BLaER1 (cell line): ENCODE measurements around the gene STXBP1.

Source experiments
- H3K27ac ChIP-seq: shearing (Covaris generic); formaldehyde crosslinking; 2 replicates; pipeline ENCODE4 v1.8.1; 2022
- H3K27me3 ChIP-seq: shearing (Covaris generic); formaldehyde crosslinking; 2 replicates; pipeline ENCODE4 v1.8.1; 2022
- H3K36me3 ChIP-seq: shearing (Covaris generic); formaldehyde crosslinking; 2 replicates; pipeline ENCODE4 v1.8.1; 2022
- H3K4me1 ChIP-seq: shearing (Covaris generic); formaldehyde crosslinking; 2 replicates; pipeline ENCODE4 v1.8.1; 2022
- H3K4me2 ChIP-seq: shearing (Covaris generic); formaldehyde crosslinking; 2 replicates; pipeline ENCODE4 v1.8.1; 2022
- H3K4me3 ChIP-seq: shearing (Covaris generic); formaldehyde crosslinking; 2 replicates; pipeline ENCODE4 v1.8.1; 2022
- H3K9ac ChIP-seq: shearing (Covaris generic); formaldehyde crosslinking; 2 replicates; pipeline ENCODE4 v1.8.1; 2022
- H3K9me3 ChIP-seq: shearing (Covaris generic); formaldehyde crosslinking; 2 replicates; pipeline ENCODE4 v1.8.1; 2022
- H4K20me1 ChIP-seq: shearing (Covaris generic); formaldehyde crosslinking; 2 replicates; pipeline ENCODE4 v1.8.1; 2022
- Cebpa-rat ChIP-seq: shearing (Covaris generic); IDR thresholded peaks from 2 replicates; pipeline ENCODE4 v1.8.1; 2022

STXBP1 gene

DNA sequence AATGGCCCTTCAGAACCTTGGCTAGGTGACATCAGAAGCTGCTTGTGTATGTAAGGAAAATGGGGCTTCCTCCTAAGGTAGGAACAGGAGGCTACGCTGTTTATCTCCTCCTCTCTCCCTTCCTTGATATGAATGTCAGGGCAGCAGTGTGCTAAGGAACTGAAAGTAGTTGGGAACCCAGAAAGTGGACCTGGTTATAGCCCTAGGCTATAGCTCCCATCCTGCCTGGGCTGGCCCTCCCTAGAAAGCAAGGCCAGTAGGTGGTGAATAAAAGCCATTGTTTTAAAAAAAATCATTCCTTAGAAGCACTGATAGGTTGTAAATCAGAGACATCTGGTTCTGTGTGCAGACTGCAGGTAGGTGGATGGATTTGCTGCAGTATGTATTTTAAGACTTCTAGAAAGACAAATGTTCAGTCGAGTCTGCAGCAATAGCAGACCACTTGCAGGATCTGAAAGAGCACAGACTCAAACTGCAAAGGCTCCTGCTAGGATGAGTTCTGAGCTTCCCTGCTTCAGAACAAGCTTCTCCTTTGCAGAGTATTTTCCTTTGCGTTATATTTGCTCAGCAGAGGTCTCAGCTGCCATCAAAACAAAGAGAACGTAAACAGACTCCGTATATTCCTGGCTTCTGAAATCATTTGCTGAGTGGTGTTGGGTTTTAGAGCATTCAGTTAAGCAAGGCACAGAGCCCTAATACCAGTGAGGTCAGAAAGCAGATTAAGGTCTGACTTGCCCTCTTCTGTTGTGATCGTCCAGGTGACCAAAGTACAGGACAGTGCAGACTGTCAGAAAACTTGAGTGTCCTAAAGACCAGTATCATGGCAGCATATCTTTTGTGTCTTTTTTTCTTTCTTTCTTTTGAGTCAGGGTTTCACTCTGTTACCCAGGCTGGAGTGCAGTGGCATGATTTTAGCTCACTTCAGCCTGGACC, 74.7 kb downstream of the STXBP1 start:
- no peak overlapping the region for H3K9ac ChIP-seq
- peaks cover 65% of the 10 kb centered on the region for H3K36me3 ChIP-seq
- no peaks in the 10 kb centered on the region for H3K27me3 ChIP-seq
- H3K27ac ChIP-seq: no peak overlapping the region
- no peaks in the 10 kb centered on the region for H3K4me1 ChIP-seq
- no peak overlapping the region for H3K4me2 ChIP-seq
- H4K20me1 ChIP-seq: no peaks in the 10 kb centered on the region
- no peak overlapping the region for H3K4me3 ChIP-seq
- H3K9me3 ChIP-seq: peaks cover 11% of the 10 kb centered on the region; the same call in 1 of the 2 replicates
- TF ChIP-seq Cebpa-rat: no peak

DNA sequence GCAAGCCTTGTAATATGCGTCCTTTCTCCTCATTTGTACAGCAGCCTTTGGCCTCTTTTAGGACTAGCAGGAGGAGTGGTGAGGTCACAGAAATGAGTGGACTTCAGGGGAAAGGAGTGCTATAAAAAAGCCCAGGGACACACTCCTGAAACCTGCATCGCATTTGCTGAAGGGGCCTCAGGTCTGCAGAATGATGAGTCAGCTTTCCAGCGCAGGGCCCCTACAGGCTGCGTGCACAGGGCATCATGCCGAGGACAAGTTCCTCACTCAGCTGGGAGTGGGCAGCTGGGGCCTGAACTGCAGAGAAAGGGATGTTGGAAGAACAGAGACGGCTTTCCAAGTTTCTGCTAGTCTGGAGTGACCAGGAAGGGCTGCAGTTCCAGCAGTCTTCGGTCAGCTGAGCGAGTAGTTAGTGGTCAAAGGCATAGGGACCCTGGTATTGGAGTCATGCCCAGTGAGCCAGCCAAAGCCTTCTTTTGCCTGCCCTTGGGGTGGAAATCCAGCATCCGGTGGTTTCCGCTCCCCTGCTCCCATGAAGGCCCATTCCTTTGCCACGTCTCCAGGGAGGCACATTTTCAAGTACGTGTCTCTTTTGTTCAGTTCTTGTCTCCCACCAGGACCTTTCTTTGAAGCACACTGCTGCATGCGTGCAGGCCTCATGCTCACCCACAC, 77.4 kb downstream of the STXBP1 start:
- H3K4me1 ChIP-seq: no peaks in the 10 kb centered on the region
- H3K9me3 ChIP-seq: peaks cover 11% of the 10 kb centered on the region; the same call in 1 of the 2 replicates
- no peak overlapping the region for H3K4me3 ChIP-seq
- peaks cover 60% of the 10 kb centered on the region for H3K36me3 ChIP-seq
- H3K9ac ChIP-seq: no peak overlapping the region
- no peak overlapping the region for H3K4me2 ChIP-seq
- TF ChIP-seq Cebpa-rat: no peak
- no peaks in the 10 kb centered on the region for H4K20me1 ChIP-seq
- H3K27me3 ChIP-seq: no peaks in the 10 kb centered on the region
- no peak overlapping the region for H3K27ac ChIP-seq

DNA sequence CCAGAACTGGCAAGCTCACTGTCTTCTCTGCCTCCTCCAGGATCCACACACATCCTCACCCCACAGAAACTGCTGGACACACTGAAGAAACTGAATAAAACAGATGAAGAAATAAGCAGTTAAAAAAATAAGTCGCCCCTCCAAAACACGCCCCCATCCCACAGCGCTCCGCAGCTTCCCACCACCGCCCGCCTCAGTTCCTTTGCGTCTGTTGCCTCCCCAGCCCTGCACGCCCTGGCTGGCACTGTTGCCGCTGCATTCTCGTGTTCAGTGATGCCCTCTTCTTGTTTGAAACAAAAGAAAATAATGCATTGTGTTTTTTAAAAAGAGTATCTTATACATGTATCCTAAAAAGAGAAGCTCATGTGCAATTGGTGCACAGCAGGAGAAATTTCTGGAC, 78.7 kb downstream of the STXBP1 start:
- Histone ChIP-seq H4K20me1 (no peaks in the 10 kb centered on the region), H3K9ac (no peak overlapping the region), H3K4me2 (no peak overlapping the region), H3K4me3 (no peak overlapping the region), H3K27ac (no peak overlapping the region), H3K9me3 (peaks cover 11% of the 10 kb centered on the region; the same call in 1 of the 2 replicates), H3K36me3 (peaks cover 63% of the 10 kb centered on the region), H3K27me3 (no peaks in the 10 kb centered on the region), H3K4me1 (no peaks in the 10 kb centered on the region)
- no peak for TF ChIP-seq Cebpa-rat

DNA sequence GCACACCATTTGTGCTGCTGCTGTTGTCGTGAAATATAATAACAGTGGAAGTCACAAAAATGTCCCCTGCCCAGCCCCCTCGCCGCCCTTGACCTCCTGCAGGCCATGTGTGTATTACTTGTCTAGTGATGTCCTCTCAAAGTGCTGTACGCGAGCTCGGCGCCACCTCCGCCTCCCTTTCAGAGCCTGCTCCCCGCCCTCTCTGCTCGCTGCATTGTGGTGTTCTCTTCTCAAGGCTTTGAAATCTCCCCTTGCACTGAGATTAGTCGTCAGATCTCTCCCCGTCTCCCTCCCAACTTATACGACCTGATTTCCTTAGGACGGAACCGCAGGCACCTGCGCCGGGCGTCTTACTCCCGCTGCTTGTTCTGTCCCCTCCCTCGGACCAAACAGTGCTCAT, 80.0 kb downstream of the STXBP1 start:
- Histone ChIP-seq H3K27me3 (no peaks in the 10 kb centered on the region), H3K4me2 (no peak overlapping the region), H4K20me1 (no peaks in the 10 kb centered on the region), H3K9ac (no peak overlapping the region), H3K4me3 (no peak overlapping the region), H3K27ac (no peak overlapping the region), H3K4me1 (no peaks in the 10 kb centered on the region), H3K9me3 (peaks cover 11% of the 10 kb centered on the region; the same call in 1 of the 2 replicates), H3K36me3 (peaks cover 59% of the 10 kb centered on the region)
- TF ChIP-seq Cebpa-rat: no peak

DNA sequence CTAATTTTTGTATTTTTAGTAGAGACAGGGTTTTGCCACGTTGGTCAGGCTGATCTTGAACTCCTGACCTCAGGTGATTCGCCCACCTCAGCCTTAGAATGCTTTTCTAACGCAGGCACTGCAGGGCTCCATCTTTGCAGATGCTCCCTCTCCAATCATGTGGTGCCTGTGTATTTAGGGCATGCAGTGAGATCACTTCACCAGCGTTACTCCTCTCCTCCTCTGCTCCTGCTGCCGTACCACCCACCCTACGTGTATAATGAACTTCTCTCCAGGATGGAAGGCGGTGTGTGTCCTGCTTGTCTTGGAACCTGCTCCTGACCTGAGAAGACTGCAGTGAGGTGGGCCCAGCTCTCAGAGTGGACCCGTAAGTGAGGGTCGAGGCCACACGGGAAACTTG, 81.1 kb downstream of the STXBP1 start:
- no peaks in the 10 kb centered on the region for H4K20me1 ChIP-seq
- H3K4me1 ChIP-seq: no peaks in the 10 kb centered on the region
- no peak overlapping the region for H3K4me3 ChIP-seq
- no peak for TF ChIP-seq Cebpa-rat
- peaks cover 11% of the 10 kb centered on the region; the same call in 1 of the 2 replicates for H3K9me3 ChIP-seq
- H3K9ac ChIP-seq: no peak overlapping the region
- H3K27ac ChIP-seq: no peak overlapping the region
- no peaks in the 10 kb centered on the region for H3K27me3 ChIP-seq
- peaks cover 55% of the 10 kb centered on the region for H3K36me3 ChIP-seq
- H3K4me2 ChIP-seq: no peak overlapping the region

DNA sequence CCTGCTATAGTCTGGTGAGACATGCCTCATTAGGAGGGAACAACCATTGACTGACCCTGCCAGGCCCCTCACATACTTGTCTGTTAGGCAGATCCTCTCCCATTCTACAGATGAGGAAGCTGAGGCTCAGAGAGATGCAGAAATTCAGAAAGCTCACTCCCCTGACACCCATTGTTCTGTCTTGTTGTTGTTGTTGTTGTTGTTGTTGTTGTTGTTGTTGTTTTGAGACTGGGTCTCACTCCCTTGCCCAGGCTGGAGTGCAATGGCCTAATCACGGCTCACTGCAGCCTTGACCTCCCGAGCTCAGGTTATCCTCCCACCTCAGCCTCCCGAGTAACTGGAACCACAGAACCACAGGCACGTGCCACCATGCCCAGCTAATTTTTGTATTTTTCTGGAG, 81.6 kb downstream of the STXBP1 start:
- H3K4me1 ChIP-seq: no peaks in the 10 kb centered on the region
- H3K9me3 ChIP-seq: peaks cover 11% of the 10 kb centered on the region; the same call in 1 of the 2 replicates
- H3K27me3 ChIP-seq: peaks cover under 1% of the 10 kb centered on the region; the same call in 1 of the 2 replicates
- H3K36me3 ChIP-seq: peaks cover 50% of the 10 kb centered on the region
- TF ChIP-seq Cebpa-rat: no peak
- no peak overlapping the region for H3K27ac ChIP-seq
- no peak overlapping the region for H3K4me3 ChIP-seq
- H3K9ac ChIP-seq: no peak overlapping the region
- H3K4me2 ChIP-seq: no peak overlapping the region
- H4K20me1 ChIP-seq: no peaks in the 10 kb centered on the region

DNA sequence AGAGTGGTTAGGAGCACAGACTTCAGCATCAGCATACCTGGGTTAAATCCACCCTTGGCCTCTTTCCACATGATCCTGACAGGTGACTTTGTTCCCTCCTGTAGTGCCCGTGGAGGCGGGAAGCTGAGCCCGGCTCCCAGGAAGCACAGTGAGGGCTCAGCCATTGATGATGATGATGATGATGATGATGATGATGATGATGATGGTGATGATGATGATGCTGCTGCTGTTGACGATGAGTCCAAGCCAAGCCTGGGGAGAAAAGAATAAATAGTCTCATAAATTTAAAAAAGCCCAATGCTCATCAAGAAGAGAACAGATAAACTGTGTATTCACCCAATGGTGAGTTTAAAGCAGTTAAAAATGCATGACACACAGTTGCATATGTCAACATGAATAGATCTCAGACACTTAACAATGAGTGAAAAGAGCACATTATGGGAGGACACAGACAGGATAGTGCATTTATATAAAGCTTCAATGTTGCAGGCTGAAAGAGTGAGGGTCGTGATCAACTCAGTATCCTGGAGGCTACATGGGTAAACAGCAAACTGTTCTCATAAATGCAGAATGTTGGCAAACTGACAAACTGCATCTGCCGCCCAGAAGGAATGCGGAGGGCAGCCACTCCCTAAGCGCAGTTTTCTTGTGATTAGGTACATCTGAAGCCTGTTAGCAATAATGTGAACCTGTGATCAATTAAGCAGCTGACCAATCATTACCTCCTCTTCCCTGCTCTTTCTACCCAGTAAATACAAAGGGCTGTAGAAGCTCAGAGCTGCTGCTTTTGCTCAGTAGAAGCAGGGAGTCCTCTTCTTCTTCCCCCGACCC, 83.0 kb downstream of the STXBP1 start:
- Histone ChIP-seq H3K9me3 (peaks cover 6% of the 10 kb centered on the region; the same call in 1 of the 2 replicates), H4K20me1 (no peaks in the 10 kb centered on the region), H3K27ac (no peak overlapping the region), H3K36me3 (peaks cover 36% of the 10 kb centered on the region), H3K4me1 (no peaks in the 10 kb centered on the region), H3K4me3 (no peak overlapping the region), H3K9ac (no peak overlapping the region), H3K4me2 (no peak overlapping the region), H3K27me3 (peaks cover 8% of the 10 kb centered on the region; the same call in 1 of the 2 replicates)
- no peak for TF ChIP-seq Cebpa-rat

DNA sequence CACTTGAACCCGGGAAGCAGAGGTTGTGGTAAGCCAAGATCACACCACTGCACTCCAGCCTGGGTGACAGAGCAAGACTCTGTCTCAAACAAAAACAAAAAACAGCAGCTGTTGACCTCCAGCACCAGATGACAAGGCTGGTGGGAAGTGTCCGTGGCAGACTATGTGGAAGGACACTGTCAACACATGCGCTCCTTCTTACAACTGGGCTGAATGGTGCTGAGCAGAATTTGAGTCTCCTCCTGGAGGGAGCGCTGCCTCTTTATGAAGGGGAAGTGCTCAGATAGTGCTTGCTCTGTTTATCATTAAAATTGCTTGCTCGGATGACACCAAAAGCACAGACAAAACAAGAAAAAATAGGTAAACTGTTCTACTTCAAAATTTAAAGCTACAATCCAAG, 85.5 kb downstream of the STXBP1 start:
- Histone ChIP-seq H3K4me1 (no peaks in the 10 kb centered on the region), H3K9me3 (peaks cover 5% of the 10 kb centered on the region; the same call in 1 of the 2 replicates), H3K27ac (no peak overlapping the region), H3K4me2 (no peak overlapping the region), H3K36me3 (peaks cover 16% of the 10 kb centered on the region; the same call in 1 of the 2 replicates), H3K4me3 (no peak overlapping the region), H3K27me3 (peaks cover 8% of the 10 kb centered on the region; the same call in 1 of the 2 replicates), H4K20me1 (no peaks in the 10 kb centered on the region), H3K9ac (no peak overlapping the region)
- TF ChIP-seq Cebpa-rat: no peak

DNA sequence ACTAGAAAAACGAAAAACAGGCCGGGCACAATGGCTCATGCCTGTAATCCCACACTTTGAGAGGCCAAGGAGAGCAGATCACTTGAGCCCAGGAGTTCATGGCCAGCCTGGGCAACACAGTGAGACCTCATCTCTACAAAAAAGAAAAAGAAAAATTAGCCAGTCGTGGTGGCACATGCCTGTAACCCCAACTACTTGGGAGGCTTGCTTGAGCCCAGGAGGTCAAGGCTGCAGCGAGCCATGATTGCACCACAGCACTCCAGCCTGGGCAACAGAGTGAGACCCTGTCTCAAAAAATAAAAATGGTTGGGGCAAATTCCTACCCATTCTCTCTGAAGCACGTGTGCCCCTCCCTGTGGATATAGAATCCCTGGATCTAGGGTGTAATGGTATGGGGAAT, 86.3 kb downstream of the STXBP1 start:
- Histone ChIP-seq H3K27ac (no peak overlapping the region), H4K20me1 (no peaks in the 10 kb centered on the region), H3K27me3 (peaks cover 8% of the 10 kb centered on the region; the same call in 1 of the 2 replicates), H3K36me3 (peaks cover 13% of the 10 kb centered on the region; the same call in 1 of the 2 replicates), H3K4me2 (no peak overlapping the region), H3K4me1 (no peaks in the 10 kb centered on the region), H3K9me3 (peaks cover 5% of the 10 kb centered on the region; the same call in 1 of the 2 replicates), H3K9ac (no peak overlapping the region), H3K4me3 (no peak overlapping the region)
- TF ChIP-seq Cebpa-rat: no peak
